Dedifferentiated amniotic fluid mesenchymal stem cell (primary cell): ENCODE data around the gene INSIG1.

Source experiments
- DNase-seq: peaks from one replicate; pipeline ENCODE4 v3.0.0-alpha.2; 2016; ENCODE audit errors: extremely low spot score

INSIG1 gene

DNA sequence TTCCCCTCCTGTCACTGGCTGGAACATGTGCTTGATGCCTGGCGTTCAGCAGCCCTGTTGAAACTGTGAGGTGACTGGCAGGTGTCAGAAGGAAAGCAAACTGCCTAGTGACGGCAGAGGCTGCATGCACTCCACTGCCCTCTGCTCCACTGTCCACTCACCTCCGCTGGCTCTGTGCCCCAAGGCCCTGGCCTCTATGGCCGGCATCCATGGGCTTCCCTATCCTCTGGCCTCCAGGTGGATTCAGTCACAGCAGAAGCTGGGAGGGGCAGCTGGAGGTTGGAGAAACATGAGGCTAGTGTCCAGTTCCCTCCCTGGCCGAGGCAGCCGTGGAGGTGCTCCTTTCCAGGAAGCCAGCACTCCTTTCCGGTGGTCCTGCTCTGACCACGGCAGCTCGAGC lies 31.2 kb upstream of the INSIG1 start:
- DNase-seq, result no peak

DNA sequence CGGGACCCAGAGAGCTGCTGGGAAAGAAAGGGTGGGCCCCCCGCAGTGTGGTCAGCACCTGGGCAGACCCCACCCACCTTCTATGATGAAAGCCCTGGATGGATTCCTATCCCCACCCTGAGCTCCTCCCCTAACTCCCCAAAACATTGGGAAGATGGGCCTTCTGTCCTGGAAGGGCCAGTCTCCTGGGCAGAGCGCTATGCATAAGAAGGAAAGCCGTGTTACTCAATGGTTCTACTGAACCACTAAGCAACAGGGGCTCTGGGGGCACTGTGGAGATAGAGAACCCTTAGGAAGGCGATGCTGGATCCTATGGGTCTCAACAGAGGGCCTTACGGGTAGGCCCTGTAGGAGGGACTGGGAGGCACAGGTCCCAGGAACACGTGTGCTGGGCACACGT lies 30.7 kb upstream of the INSIG1 start:
- DNase-seq, result no peak

DNA sequence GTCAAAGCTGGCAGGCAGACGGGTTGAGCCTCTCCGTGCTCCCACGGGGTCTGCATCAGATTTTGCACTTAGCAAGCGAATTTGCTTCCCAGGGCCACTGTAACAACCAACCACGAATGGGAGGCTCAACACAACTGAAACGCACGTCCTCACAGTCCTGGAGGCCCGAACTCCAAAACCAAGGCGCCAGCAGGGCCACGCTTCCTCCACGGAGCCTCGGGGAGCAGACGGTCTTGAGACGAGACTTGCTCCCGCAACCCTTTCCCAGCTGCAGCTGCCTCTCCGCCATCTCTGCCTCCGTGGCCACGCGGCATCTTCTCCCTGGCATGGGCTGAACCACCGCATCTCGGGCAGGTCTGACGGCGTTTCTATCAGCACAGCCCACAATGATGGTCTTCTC lies 30.2 kb upstream of the INSIG1 start:
- no peak for DNase-seq

DNA sequence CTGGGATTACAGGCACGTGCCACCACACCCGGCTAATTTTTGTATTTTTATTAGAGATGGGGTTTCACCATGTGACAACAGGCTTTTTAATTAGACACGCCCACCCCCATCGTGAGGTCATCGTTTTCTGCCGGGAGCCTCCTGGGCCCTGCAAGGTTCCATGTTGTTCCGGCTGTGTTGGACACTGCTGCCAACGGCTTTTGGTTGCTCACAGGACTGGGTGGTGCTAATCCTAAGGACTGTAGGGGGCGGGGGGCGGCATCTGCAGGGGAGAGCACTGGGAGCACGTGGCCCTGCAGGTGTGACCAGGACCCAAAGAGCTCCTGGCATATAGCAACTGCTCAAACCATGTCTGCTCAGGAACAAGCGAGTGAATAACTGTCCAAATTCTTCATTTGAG lies 29.5 kb upstream of the INSIG1 start:
- no peak for DNase-seq

DNA sequence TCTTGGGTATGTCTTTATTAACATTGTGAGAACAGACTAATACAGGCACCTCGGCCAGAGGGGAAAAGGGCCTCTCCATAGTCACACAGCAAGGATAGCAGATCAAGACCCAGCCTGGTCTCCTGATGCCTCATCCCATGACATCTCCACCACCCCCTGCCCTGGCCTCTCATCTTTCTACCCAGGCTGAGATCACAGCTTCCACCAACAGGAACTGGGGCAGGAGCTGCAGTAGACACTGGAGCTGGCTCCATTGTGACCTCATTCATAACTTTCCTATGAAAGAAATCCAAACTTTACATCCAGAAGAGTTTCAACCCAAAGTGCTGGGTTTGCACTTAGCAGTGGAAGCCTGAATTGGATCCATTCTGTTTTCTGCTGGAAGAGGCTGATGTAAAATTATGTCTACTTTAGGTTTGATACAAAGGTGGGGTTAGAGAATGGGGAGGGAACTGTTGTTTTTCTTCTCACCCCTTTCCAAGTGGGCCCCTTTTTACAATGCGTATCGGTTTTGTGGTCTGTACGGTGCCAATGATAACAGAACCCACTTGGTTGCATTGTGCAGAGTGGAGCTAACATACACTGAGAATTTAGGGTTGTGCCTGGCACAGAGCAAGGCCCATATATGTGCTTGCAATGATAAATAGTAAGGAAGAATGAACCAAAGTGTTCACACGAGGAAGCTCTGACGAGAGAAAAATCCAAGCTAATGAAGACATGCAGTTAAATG lies 28.6 kb upstream of the INSIG1 start:
- no peak for DNase-seq

DNA sequence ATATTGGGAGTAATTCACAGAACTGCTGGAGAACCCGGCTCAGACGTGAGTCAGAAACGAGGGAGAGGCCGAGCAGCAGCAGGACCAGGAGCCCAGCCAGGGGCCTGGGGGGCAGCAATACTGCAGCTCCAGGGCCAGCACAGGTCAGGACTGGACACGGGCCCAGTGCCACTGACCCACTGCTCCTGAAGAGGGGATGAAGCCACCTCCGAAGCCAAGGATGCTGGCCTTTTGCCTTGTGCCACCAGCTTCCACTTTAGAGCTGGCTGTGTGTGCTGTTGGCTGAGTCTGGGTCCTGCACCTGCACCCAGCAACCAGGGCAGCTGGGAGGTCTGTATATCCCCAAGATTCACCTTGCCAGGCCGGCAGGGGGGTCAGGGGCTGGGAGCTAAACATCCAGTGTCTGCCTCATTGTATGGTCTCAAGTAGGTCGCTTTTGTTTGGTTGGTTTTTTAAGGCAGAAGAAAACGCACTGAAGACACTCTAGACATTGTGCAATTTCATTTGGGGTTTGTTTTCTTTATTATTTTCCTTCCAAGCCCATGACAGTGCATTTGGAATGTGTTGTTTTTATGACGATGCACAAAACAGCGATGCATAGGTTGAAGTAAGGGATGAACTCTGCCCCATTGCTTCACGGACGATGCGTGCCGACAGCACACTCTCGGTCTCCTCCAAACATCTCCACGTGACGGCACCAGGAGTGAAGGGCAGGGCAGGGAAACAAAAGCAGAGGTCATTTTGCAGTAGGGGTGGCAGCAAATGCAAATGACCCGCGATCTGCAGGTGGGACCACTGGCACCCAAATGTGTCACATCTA lies 27.7 kb upstream of the INSIG1 start:
- DNase-seq, result no peak

DNA sequence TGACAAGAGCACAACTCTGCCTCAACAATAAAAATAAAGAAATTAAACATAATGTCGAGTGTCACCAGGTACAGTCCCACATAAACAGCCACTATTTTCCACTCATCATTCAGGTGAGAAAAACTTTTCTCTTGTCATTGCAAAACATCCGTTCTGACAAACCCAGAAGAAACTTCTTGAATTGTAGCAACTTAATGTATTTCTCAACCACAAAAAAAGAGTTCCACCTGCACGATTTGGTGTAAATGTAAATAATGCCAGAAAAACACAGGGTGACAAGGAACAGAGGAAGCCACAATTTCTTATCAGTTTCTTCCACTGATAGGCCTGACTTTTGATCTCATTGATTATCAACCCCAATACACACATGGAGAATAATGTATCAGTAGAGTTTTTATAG lies 26.8 kb upstream of the INSIG1 start:
- DNase-seq, result no peak

DNA sequence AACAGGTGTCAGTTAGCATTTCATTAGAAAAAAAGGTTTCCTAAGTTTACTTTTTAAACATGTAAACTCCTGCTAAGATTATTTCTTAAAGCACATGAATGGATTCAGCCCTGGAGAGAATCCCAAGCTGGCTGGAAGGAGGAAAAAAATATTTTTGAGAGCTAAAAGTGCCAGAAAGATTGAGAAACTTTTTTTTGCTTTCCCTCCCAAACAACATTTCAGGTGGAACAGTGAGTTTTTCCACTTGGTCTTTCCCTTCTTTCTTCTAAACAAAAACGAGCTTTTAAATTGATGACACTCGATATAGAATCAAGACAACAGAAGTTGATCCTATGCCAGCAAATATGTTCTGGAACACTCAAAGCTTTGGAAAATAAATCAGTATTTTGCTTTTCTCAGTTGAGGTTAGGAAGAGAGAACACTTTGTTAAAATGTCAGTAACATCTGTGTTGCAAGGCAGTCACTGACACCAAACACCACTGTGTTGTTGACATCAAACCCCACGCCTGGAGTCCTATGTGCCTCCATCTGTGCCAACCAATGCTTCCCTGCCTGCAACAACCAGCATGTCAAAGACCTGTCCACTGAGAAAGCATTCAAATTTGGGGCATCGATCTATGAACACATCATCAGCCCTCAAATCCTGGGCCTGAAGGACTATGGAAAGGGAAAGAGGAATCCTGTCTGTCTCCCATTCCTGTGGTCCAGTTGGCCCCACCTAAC lies 22.9 kb upstream of the INSIG1 start:
- DNase-seq, result no peak

DNA sequence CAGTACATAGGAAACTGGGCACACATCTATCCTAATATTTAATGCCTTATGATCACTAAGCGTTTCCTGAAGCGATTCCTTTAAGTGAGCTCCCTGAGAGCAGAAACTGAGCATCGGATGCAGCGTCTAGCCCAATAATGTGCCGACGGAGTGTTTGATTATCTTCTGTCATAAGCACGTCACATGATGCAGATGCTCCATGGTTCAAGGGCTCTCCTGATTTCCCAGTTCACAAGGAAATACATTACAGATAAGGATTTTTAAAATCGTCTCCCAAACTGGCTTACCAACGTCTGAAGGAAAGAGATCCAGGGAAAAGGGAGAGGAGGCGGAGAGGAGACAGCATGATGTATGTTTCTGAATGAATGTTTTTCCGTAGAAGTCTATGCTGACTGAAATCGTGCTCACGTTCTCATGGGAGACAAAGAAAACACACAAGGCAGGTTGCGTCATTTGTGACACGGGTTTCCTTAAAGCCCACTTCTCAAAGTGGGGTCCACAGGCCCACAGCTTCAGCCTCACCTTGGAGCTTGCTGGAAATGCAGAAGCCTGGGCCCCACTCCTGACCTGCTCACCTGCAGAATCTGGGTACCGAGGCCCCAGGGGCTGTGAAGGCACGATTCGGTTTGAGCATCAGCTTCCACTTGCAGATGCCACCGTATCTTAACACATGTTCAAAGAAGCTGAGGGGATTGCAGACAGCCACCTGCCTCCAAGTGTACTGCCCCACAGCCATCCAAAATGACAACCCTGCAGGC lies 21.5 kb upstream of the INSIG1 start:
- DNase-seq, result no peak

DNA sequence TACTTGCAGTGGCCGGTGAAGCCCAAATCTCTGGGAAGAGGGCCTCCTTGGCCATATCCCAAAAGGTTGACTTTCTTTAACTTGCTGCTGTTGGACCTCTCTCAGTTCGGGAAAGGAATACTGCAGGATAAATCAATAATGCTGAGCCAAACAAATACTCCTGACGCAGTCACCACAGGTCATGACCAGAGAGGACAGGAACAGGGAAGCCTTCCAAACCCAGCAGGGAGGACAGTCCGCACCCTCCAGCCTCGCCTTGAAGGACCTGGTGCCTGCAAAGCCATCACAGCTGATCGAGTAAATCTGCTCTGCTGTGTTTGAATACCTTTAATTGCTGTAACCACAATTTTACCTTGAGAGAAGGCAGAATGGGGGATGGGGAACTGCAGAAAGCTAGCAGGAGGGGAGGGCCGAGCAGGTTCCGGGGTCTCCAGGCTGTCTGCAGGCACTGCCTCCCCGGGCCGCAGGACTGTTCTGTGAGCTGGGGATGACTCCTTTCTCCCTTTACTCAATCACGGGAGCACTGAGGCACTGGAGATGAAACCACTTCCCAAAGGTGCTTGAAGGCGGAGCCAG lies 20.8 kb upstream of the INSIG1 start:
- no peak for DNase-seq

DNA sequence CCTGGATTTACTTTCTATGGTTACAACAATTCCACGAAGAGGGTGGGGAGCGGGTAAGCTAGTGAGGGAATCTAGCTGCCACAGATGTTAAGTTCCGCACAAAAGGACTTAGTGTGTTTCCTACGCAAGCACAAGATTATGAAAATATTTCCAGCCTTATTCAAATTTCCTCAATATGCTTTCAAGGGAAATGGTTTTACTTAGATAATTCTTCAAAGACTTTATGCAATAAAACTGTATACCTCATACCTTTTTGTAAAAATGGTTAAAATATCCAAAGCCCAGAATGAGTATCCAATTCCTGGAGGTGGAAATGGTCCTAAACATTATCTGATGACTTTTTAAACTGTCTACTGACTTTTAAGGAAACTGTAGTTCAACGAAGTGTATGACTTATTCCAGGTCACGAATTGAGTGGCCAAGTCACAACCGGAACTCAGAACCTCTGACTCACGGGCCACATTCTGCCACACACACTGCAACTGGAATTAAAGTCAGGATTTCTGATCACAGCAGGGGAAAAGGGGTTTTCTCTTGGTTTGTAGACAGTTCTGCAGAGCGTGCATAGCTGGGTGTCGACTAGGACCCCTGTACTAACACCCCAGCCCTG lies 20.2 kb upstream of the INSIG1 start:
- DNase-seq, result no peak

DNA sequence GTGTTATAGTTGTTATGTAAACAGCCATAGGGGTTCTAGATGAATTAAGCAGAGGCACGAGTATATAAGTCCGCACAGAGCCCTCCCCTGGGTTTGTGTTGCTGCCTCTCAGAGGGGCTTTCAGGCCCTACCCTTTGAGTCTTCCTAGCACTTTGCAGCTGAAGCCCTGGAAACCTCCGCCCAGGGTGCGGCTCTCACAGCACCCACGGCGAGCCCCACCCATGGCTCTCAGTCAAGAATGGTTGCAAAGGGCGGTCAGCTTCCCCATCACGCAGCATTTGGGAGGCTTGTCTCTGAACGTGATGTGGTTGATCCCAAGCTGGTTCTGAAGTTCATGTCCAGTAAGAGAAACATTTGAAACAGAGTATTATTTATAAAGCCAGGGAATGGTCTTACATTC lies 18.8 kb upstream of the INSIG1 start:
- DNase-seq, result no peak

DNA sequence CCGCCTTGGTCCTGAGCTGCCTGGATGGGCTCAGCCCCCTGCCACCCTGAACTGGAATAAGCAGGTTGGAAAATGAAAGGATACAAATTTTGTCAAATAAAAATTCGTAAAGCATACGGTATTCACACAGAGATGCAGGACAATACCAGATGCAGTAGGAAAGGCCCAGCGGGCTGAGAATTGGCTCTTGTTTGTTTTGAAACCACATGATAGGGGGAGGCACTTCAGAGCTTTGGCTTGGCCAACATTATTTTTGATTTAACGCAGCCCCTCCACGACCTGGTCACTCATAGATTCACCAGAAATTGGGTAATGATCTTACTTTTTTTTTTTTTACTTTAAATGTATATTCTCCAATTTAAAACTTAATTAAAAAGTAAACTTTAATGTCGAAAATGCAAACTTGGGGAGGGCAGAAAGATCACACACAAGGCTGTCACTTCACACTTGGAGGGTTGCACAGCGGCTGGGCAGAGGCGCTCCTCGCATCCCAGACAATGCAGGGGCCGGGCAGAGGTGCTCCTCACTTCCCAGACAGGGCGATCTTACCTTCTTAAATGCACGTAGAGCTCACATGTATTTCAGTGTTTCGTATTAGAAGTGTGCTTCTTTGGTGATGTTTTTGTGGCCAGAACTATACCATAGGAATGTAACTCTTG lies 17.8 kb upstream of the INSIG1 start:
- no peak for DNase-seq

DNA sequence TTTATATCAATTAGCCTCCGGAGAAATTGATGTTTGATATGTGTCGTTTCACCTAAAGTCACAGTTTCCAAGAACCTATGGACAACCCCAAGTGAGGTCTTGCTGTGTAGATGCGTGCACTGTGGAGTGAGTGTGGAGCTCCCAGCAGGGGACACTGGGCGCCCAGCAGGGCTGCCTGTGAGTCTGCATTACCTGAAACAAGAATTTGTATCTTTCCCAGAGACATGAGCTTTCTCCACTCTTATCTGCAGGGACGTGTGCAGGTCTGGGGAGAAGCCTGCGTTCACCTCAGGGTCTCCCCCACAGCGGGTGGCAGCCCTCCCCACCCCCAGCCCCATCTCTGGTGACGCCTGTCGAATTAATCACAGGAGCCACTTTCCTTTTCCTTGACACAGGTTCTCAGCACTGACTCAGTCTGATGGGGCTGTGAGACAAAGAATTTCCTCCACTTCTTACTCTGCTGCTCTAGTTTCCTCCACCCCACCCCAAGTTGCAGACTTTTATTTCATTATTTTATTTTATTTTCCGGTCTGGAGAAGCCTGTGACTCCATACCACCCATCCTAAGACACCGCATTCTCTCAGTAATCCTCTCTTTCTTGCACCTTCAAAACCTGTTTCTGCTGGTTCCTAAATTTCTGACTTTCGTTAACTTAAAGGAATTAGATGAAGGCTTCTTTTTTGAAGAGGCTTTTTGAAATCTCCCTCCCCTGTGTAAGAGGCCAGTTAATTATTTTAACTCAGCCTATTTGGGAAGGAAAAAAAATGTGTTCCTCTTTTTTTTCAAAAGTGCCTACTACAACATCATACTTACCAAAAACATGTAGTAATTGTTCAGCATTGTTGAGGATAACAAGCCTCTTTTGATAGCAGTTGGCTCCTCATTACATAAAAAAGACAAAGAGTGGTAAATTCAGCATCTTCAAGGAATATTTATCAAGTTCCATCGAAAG lies 17.0 kb upstream of the INSIG1 start:
- no peak for DNase-seq

DNA sequence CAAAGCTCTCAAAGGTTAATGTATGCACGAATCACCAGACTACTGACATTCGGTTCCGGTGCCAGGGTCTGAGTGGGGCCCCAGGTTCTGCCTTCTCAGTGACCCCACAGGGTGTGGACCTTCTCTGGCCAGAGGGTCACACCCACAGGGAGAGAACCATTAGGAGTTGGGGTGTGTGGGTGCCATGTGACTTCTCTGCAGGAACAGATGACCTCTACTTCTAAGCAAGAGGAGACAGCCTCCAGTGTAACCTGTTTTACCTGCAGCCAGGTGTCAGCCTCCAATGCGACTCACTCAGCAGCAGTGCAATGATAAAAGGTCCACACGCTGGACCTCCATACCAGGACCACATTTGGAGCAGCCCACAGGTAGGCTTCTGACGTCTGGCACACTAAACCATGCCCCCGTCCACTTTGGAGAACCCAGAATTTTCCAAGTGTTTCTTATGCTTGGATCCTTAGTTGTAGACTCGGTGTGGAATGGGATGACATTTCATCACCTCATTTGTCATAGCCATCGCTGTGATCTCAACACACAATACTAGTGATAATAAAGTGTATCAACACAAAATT lies 16.2 kb upstream of the INSIG1 start:
- no peak for DNase-seq

DNA sequence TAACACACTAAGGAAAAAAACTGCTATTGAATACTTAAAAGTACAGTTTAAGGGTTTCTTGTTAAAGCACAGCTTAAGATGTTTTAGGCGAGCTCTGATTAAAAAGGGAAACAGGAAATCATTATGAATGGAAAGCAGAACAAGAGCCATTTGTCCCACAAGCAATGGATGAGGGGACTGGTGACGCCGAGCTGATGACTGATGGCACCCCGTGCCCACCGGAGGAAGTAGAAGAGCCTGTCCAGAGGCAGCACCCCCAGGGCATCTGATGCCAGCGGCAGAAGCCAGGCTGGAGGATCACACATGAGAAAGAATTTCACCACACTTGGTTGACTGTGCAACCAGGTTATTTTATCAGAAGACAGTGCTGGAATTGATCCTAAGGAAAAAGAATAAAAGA lies 15.0 kb upstream of the INSIG1 start:
- DNase-seq, result no peak

DNA sequence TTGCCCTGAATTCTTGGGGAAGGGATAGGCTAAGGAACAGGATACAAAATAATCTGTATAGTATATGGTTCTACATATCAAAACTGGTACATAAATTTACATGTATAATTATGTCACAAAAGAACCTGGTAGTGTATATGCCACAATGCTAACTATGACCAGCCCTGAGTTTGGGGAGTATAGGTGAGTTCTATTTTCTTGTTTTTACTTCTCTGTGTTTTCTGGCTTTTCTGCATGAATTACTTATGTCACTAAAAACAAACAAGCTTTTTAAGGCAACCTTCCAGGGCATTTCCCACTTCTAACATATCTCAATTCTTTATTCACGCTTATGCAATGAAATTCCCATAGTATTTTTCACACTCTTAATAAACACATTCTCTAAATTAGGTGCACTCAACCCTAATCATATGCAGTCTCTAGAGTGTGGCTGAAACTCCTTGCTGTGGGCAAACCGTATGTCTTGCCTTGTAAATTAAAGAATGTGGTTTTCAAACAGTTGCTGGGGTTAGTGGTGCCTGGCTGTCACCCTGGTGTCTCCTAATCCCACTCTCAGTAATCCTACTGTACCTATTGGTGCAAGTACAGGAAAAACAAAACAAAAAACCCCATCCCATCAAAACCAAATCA lies 14.0 kb upstream of the INSIG1 start:
- no peak for DNase-seq

DNA sequence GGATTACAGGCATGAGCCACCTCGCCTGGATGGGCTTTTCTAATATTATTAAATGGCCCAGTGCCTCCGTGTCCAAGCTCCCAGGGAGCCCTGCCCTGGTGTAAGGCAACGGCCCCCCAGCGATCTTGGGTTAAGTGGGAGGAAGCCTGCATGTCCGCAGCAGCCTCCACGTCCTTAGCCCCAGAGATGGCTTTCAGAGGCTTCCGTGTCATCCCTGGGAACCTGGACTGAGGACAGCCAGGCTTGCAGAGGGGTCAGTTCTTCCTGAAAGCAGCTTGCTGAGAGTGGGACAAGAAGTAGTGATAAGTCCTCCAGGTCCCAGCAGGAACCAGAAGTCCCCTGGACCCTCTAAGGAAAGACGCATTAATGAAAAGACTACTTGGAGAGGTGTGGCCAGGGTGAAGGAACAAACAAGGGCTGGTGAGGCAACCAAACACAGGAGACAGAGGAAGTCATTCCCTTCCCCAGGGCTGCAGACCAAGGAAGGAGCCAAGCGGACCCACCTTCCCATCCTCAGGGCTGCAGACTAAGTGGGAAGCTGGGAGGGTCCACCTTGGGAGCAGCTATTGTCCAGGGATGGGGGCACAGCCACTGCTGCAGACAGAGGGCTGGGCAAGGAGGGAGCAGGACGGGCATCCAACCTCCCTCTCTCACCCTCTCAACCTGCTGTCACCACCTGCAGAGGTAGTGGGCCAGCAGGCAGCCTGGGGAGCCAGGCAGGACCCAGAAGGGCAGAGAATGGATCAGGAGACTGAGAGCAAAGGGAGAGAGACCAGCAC lies 13.0 kb upstream of the INSIG1 start:
- DNase-seq, result no peak
